ENCODE measurements around the gene BCAS3.

BCAS3 gene

DNA sequence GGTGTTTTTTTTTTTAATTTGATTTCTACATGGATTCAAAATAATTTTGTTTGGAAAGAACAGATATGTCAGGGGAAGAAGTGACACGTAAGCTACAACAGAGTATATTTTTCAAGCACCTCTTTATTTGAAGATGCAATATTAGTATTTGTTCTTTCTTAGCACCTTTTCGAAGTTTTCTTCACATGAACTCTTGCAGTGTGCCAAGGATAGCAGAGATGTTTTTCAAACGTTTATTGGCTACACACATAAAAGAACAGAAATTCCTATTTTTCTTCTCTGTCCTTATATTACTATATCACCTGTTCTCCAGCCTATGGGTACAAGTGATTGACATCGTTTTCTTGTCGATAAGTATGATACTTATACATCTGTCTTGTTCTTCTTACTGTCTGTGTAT, 529.3 kb downstream of the BCAS3 start:
- Histone ChIP-seq H3K4me3 (ENCODE audit: insufficient read depth, low read depth, low read length, poor library complexity, severe bottlenecking) (no peak overlapping the region), H3K27ac (ENCODE audit: insufficient read depth, low read length, poor library complexity, severe bottlenecking) (no peak overlapping the region), H3K9me3 (ENCODE audit: control insufficient read depth, low read length) (no peaks in the 10 kb centered on the region), H3K4me1 (ENCODE audit: control insufficient read depth, insufficient read depth, low read length, poor library complexity, severe bottlenecking) (no peaks in the 10 kb centered on the region), H3K27me3 (replicated peaks; ENCODE audit: control insufficient read depth, insufficient read depth, low read length, poor library complexity, severe bottlenecking) (no peaks in the 10 kb centered on the region), H3K36me3 (ENCODE audit: control insufficient read depth, insufficient read depth, low read length) (no peaks in the 10 kb centered on the region)
- DNase-seq = no peak

GRCh38 chr17:61208301-61209105, 530.9 kb downstream of the BCAS3 start:
- no peak overlapping the region for H3K27ac ChIP-seq (ENCODE audit: insufficient read depth, low read length, poor library complexity, severe bottlenecking)
- no peak overlapping the region for H3K4me3 ChIP-seq (ENCODE audit: insufficient read depth, low read depth, low read length, poor library complexity, severe bottlenecking)
- no peak for DNase-seq
- H3K4me1 ChIP-seq (ENCODE audit: control insufficient read depth, insufficient read depth, low read length, poor library complexity, severe bottlenecking) = no peaks in the 10 kb centered on the region
- H3K27me3 ChIP-seq (replicated peaks; ENCODE audit: control insufficient read depth, insufficient read depth, low read length, poor library complexity, severe bottlenecking) = no peaks in the 10 kb centered on the region
- H3K9me3 ChIP-seq (ENCODE audit: control insufficient read depth, low read length) = no peaks in the 10 kb centered on the region
- H3K36me3 ChIP-seq (ENCODE audit: control insufficient read depth, insufficient read depth, low read length) = no peaks in the 10 kb centered on the region

DNA sequence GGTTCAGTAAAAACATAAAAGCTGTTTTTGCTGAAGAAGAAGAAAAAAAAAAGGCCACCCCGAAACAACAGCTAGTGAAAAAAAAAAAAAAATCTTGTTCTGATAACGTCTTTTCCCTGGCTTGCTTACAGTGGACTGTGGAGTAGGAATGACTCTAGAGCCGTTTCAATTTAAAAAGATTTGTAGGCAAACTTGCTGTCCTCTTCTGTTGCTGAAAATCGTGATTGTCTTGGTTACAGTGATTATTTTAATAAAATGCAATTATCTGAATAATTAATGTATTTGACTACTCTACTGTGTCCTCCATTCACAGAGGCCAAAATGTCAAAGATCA, 531.4 kb downstream of the BCAS3 start:
- no peak for DNase-seq
- no peak overlapping the region for H3K27ac ChIP-seq (ENCODE audit: insufficient read depth, low read length, poor library complexity, severe bottlenecking)
- H3K4me1 ChIP-seq (ENCODE audit: control insufficient read depth, insufficient read depth, low read length, poor library complexity, severe bottlenecking) = no peaks in the 10 kb centered on the region
- H3K4me3 ChIP-seq (ENCODE audit: insufficient read depth, low read depth, low read length, poor library complexity, severe bottlenecking) = no peak overlapping the region
- H3K9me3 ChIP-seq (ENCODE audit: control insufficient read depth, low read length) = no peaks in the 10 kb centered on the region
- H3K27me3 ChIP-seq (replicated peaks; ENCODE audit: control insufficient read depth, insufficient read depth, low read length, poor library complexity, severe bottlenecking) = no peaks in the 10 kb centered on the region
- no peaks in the 10 kb centered on the region for H3K36me3 ChIP-seq (ENCODE audit: control insufficient read depth, insufficient read depth, low read length)

DNA sequence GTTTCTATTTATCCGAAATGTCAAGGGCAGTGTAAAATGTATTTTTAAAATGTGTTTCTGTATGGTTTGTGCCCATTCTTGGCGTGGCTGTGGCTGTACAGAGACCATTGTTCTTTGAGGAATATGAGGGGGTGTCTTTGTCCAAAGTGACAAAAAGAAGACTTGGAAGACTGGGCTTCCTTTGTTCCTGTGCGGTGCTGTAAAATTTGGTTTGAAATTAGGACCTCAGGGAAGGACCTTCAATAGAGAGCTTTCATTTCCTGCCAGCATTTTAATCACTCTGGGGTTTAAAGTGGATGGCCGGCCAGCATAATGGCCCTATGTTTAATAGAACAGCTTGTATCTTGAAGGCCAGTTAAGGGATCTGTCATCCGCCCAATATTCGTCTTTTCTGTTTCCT, 531.9 kb downstream of the BCAS3 start:
- no peaks in the 10 kb centered on the region for H3K36me3 ChIP-seq (ENCODE audit: control insufficient read depth, insufficient read depth, low read length)
- no peak for DNase-seq
- H3K4me3 ChIP-seq (ENCODE audit: insufficient read depth, low read depth, low read length, poor library complexity, severe bottlenecking) = no peak overlapping the region
- no peak overlapping the region for H3K27ac ChIP-seq (ENCODE audit: insufficient read depth, low read length, poor library complexity, severe bottlenecking)
- H3K9me3 ChIP-seq (ENCODE audit: control insufficient read depth, low read length) = no peaks in the 10 kb centered on the region
- no peaks in the 10 kb centered on the region for H3K4me1 ChIP-seq (ENCODE audit: control insufficient read depth, insufficient read depth, low read length, poor library complexity, severe bottlenecking)
- H3K27me3 ChIP-seq (replicated peaks; ENCODE audit: control insufficient read depth, insufficient read depth, low read length, poor library complexity, severe bottlenecking) = no peaks in the 10 kb centered on the region

- H3K4me3 ChIP-seq (ENCODE audit: insufficient read depth, low read depth, low read length, poor library complexity, severe bottlenecking) = no peak overlapping the region
- H3K4me1 ChIP-seq (ENCODE audit: control insufficient read depth, insufficient read depth, low read length, poor library complexity, severe bottlenecking) = no peaks in the 10 kb centered on the region
- no peak for DNase-seq
- no peaks in the 10 kb centered on the region for H3K9me3 ChIP-seq (ENCODE audit: control insufficient read depth, low read length)
- H3K27me3 ChIP-seq (replicated peaks; ENCODE audit: control insufficient read depth, insufficient read depth, low read length, poor library complexity, severe bottlenecking) = no peaks in the 10 kb centered on the region
- no peaks in the 10 kb centered on the region for H3K36me3 ChIP-seq (ENCODE audit: control insufficient read depth, insufficient read depth, low read length)
- H3K27ac ChIP-seq (ENCODE audit: insufficient read depth, low read length, poor library complexity, severe bottlenecking) = no peak overlapping the region
Observed at GRCh38 chr17:61211236-61211635, 533.6 kb downstream of the BCAS3 start.

GRCh38 chr17:61212655-61213054, 535.0 kb downstream of the BCAS3 start:
- H3K4me3 ChIP-seq (ENCODE audit: insufficient read depth, low read depth, low read length, poor library complexity, severe bottlenecking) = no peak overlapping the region
- H3K36me3 ChIP-seq (ENCODE audit: control insufficient read depth, insufficient read depth, low read length) = no peaks in the 10 kb centered on the region
- no peak overlapping the region for H3K27ac ChIP-seq (ENCODE audit: insufficient read depth, low read length, poor library complexity, severe bottlenecking)
- H3K9me3 ChIP-seq (ENCODE audit: control insufficient read depth, low read length) = no peaks in the 10 kb centered on the region
- H3K4me1 ChIP-seq (ENCODE audit: control insufficient read depth, insufficient read depth, low read length, poor library complexity, severe bottlenecking) = no peaks in the 10 kb centered on the region
- no peaks in the 10 kb centered on the region for H3K27me3 ChIP-seq (replicated peaks; ENCODE audit: control insufficient read depth, insufficient read depth, low read length, poor library complexity, severe bottlenecking)
- DNase-seq = no peak

- Histone ChIP-seq H3K27ac (ENCODE audit: insufficient read depth, low read length, poor library complexity, severe bottlenecking) (no peak overlapping the region), H3K4me1 (ENCODE audit: control insufficient read depth, insufficient read depth, low read length, poor library complexity, severe bottlenecking) (no peaks in the 10 kb centered on the region), H3K27me3 (replicated peaks; ENCODE audit: control insufficient read depth, insufficient read depth, low read length, poor library complexity, severe bottlenecking) (no peaks in the 10 kb centered on the region), H3K9me3 (ENCODE audit: control insufficient read depth, low read length) (no peaks in the 10 kb centered on the region), H3K4me3 (ENCODE audit: insufficient read depth, low read depth, low read length, poor library complexity, severe bottlenecking) (no peak overlapping the region), H3K36me3 (ENCODE audit: control insufficient read depth, insufficient read depth, low read length) (no peaks in the 10 kb centered on the region)
- DNase-seq = no peak
Observed at GRCh38 chr17:61214753-61215152, 537.1 kb downstream of the BCAS3 start.

DNA sequence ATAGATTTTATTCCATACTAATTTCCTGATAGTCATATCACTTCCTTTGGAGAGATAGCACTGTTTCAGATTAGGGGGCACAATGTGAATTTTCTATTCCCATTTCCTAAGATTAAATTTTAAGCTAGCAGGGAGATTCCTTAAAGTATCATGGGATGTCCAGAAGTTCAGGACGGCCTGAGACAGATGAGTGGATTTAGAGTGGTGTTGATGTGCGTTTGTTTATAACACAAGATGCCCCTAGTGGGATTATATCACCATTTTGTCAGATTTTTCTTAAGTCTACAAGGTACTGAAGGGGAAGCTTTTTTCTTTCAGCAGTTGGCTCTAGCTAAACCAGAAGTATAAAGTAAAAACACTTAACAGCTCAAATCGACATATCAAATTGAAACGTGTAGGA, 538.4 kb downstream of the BCAS3 start:
- H3K4me1 ChIP-seq (ENCODE audit: control insufficient read depth, insufficient read depth, low read length, poor library complexity, severe bottlenecking) = peaks cover 2% of the 10 kb centered on the region

GRCh38 chr17:61217878-61218437, 540.3 kb downstream of the BCAS3 start:
- DNase-seq = no peak
- Histone ChIP-seq H3K4me1 (ENCODE audit: control insufficient read depth, insufficient read depth, low read length, poor library complexity, severe bottlenecking) (peaks cover 14% of the 10 kb centered on the region), H3K36me3 (ENCODE audit: control insufficient read depth, insufficient read depth, low read length) (no peaks in the 10 kb centered on the region), H3K27me3 (replicated peaks; ENCODE audit: control insufficient read depth, insufficient read depth, low read length, poor library complexity, severe bottlenecking) (no peaks in the 10 kb centered on the region), H3K27ac (ENCODE audit: insufficient read depth, low read length, poor library complexity, severe bottlenecking) (no peak overlapping the region), H3K4me3 (ENCODE audit: insufficient read depth, low read depth, low read length, poor library complexity, severe bottlenecking) (no peak overlapping the region), H3K9me3 (ENCODE audit: control insufficient read depth, low read length) (no peaks in the 10 kb centered on the region)

More for the DNA sequence above, 538.4 kb downstream of the BCAS3 start:
- no peak for DNase-seq
- Histone ChIP-seq H3K27me3 (replicated peaks; ENCODE audit: control insufficient read depth, insufficient read depth, low read length, poor library complexity, severe bottlenecking) (no peaks in the 10 kb centered on the region), H3K9me3 (ENCODE audit: control insufficient read depth, low read length) (no peaks in the 10 kb centered on the region), H3K4me3 (ENCODE audit: insufficient read depth, low read depth, low read length, poor library complexity, severe bottlenecking) (no peak overlapping the region), H3K36me3 (ENCODE audit: control insufficient read depth, insufficient read depth, low read length) (no peaks in the 10 kb centered on the region), H3K27ac (ENCODE audit: insufficient read depth, low read length, poor library complexity, severe bottlenecking) (no peak overlapping the region)

DNA sequence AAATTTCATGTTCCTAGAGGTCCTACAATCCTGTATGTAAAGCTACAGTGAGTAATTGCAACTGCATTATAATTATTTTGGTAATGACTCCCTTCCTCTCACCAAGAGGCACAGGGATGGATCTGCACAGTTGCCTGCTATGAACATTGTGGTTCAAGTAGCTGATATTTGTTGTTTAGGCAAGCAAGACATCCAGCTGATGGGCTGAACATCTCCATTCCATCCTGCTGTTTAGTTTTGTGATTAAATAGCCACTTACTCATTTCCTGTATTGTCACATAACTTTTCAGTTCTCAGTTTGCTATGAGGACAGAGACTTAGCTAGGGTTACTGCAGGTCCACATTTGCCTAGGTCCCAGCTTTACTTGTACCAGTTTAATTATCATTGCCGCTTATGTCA, 540.8 kb downstream of the BCAS3 start:
- H3K9me3 ChIP-seq (ENCODE audit: control insufficient read depth, low read length) = no peaks in the 10 kb centered on the region
- no peaks in the 10 kb centered on the region for H3K36me3 ChIP-seq (ENCODE audit: control insufficient read depth, insufficient read depth, low read length)
- no peak for DNase-seq
- H3K4me1 ChIP-seq (ENCODE audit: control insufficient read depth, insufficient read depth, low read length, poor library complexity, severe bottlenecking) = peaks cover 14% of the 10 kb centered on the region
- no peak overlapping the region for H3K4me3 ChIP-seq (ENCODE audit: insufficient read depth, low read depth, low read length, poor library complexity, severe bottlenecking)
- H3K27ac ChIP-seq (ENCODE audit: insufficient read depth, low read length, poor library complexity, severe bottlenecking) = no peak overlapping the region
- H3K27me3 ChIP-seq (replicated peaks; ENCODE audit: control insufficient read depth, insufficient read depth, low read length, poor library complexity, severe bottlenecking) = no peaks in the 10 kb centered on the region

All from effector memory CD4-positive, alpha-beta T cell (primary cell).